Gastrocnemius medialis (tissue), 4 donors: ENCODE results near the gene BMPER. TPM values are rescaled to one million over a fixed set of nuclear protein-coding genes. Genes with fewer than 3 reads are reported as not detected.
A peak's percentile ranks its signal among the peaks of the same experiment; 100 is the strongest.

Experiments used
- ATAC-seq, 2 donors: fragments of 150-250 bp; one replicate each; pipeline ENCODE4 v1.9.1; 2016
- DNase-seq, 2 donors: peaks; one replicate each; pipeline ENCODE4 v3.0.0-alpha.2; 2019
- H3K27ac ChIP-seq, 4 donors: fragments of 200-600 bp; sonication (generic); 1 replicate in 1 of 4; 2 replicates in 3 of 4; pipeline ENCODE4 v1.5.1; 2016 to 2018; ENCODE audit warnings: mild to moderate bottlenecking in 2 of 4, moderate library complexity in 1 of 4
- H3K27me3 ChIP-seq, 3 donors: fragments of 200-600 bp; sonication (generic) in 2 of 3; 1 replicate in 1 of 3; 2 replicates in 2 of 3; pipeline versions ENCODE4 v1.5.1 to v1.6.0; 2016 to 2019; ENCODE audit warnings: mild to moderate bottlenecking in 1 of 3, moderate library complexity in 1 of 3
- H3K36me3 ChIP-seq, 2 donors: fragments of 200-600 bp; sonication (generic) in 1 of 2; one replicate each; pipeline ENCODE4 v1.5.1; 2017 to 2018
- H3K4me1 ChIP-seq, 2 donors: fragments of 200-600 bp; sonication (generic) in 1 of 2; one replicate each; pipeline ENCODE4 v1.5.1; 2016 to 2017; ENCODE audit warnings: mild to moderate bottlenecking in 2 of 2
- H3K4me3 ChIP-seq, 4 donors: fragments of 200-600 bp; sonication (generic) in 3 of 4; 1 replicate in 1 of 4; 2 replicates in 3 of 4; pipeline ENCODE4 v1.5.1; 2016 to 2019; ENCODE audit warnings: mild to moderate bottlenecking in 2 of 4
- H3K9me3 ChIP-seq, 3 donors: fragments of 200-600 bp; sonication (generic) in 2 of 3; 1 replicate in 1 of 3; 2 replicates in 2 of 3; pipeline ENCODE4 v1.5.1; 2016 to 2019
- POLR2A ChIP-seq, 2 donors: fragments of 450-650 bp; IDR thresholded peaks; one replicate each; pipeline ENCODE4 v1.6.1; 2017; ENCODE audit warnings: antibody characterized with exemption in 2 of 2, mild to moderate bottlenecking in 2 of 2, moderate library complexity in 2 of 2
- in situ Hi-C, 4 donors: fragments of 200-750 bp; cut with MboI; loops; one replicate each; pipeline versions ENCODE4 v1.15.0 to v1.8.0; 2017; ENCODE audit warnings: low sequenced_read_pairs in 4 of 4
- intact Hi-C: fragments of 100-400 bp; cut with DNase I; formaldehyde crosslinking; loops from one replicate; pipeline ENCODE4 v1.15.1; 2023; ENCODE audit warnings: low total_unique reads
- total RNA-seq, 4 donors: library from RNA; depleted of rRNA; stranded (reverse); fragments of >200 nt; gene quantifications; one replicate each; pipeline versions ENCODE4 v1.1.0 to v1.2.3, GENCODE V29; 2016
- TF ChIP-seq, protein P1 (sequence below), 5 experiments: fragments of 450-650 bp in 3 of 5; fragments of 200-600 bp in 2 of 5; sonication (generic) in 2 of 5; IDR thresholded peaks in 4 of 5; conservative IDR thresholded peaks in 1 of 5; 1 replicate in 4 of 5; 2 replicates in 1 of 5; pipeline ENCODE4 v1.5.1; 2016 to 2019; ENCODE audit warnings: antibody characterized with exemption in 5 of 5, mild to moderate bottlenecking in 3 of 5, moderate library complexity in 3 of 5

Gene BMPER
- total RNA-seq, 4 donors from 2014 or later: 1.7 to 11.0 (median 4.5) TPM

DNA sequence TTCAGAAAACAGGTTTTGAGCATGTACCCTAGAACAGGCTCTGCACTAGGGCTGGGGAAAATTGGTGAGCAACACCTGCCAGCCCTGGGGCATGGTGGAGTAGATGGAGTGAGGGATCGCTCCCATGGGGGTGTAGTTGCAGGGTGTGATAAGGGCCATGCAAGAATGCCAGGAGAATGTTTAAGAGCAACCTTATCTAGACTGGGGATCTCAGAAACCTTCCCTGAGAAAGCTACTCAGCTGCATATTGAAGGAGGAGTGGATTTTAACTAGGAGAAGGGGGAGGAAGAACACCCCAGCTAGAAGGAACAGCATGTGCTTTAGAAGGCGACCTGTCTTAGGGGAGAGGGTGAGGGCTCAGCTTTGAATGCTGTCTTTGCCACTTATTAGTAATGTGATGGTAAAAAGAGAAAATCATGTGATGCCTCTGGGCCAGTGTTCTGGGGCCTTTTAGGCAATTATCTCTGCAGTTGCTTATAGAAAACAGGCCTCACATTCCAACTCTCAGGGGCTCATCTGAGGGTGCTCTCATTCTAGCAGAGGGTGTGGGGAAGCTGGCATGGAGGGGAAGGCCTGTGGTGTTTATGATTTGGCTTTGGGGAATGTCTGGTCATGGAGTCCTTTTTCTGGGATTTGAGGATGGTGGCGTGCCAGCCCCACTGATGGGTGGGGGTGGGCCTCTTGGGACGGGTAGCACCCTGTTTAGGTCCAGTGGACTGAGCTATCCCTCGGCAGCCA lies 225.4 kb downstream of the BMPER start:
- Histone ChIP-seq H3K4me3 (no peak overlapping the region), H3K27me3 (no peaks in the 10 kb centered on the region), H3K36me3 (no peaks in the 10 kb centered on the region), H3K9me3 (no peaks in the 10 kb centered on the region), H3K4me1 (peaks cover 4 to 8% of the 10 kb centered on the region in 2 donors), H3K27ac (no peak overlapping the region)
- intact Hi-C loops: no loop called here
- no peak for DNase-seq
- TF ChIP-seq, protein P1, sequence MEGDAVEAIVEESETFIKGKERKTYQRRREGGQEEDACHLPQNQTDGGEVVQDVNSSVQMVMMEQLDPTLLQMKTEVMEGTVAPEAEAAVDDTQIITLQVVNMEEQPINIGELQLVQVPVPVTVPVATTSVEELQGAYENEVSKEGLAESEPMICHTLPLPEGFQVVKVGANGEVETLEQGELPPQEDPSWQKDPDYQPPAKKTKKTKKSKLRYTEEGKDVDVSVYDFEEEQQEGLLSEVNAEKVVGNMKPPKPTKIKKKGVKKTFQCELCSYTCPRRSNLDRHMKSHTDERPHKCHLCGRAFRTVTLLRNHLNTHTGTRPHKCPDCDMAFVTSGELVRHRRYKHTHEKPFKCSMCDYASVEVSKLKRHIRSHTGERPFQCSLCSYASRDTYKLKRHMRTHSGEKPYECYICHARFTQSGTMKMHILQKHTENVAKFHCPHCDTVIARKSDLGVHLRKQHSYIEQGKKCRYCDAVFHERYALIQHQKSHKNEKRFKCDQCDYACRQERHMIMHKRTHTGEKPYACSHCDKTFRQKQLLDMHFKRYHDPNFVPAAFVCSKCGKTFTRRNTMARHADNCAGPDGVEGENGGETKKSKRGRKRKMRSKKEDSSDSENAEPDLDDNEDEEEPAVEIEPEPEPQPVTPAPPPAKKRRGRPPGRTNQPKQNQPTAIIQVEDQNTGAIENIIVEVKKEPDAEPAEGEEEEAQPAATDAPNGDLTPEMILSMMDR (IDR thresholded peaks at IDR 0.05 in 4 of 5, conservative IDR thresholded peaks at IDR 0.05 in 1 of 5): no peak
- no peak for TF ChIP-seq POLR2A (IDR thresholded peaks at IDR 0.05)
- ATAC-seq: no peak
- in situ Hi-C loops: loop anchor here in 1 of 4 donors (25.0 kb wide), 1 partner anchor 182 kb away; no protein-coding TSS in a partner anchor

DNA sequence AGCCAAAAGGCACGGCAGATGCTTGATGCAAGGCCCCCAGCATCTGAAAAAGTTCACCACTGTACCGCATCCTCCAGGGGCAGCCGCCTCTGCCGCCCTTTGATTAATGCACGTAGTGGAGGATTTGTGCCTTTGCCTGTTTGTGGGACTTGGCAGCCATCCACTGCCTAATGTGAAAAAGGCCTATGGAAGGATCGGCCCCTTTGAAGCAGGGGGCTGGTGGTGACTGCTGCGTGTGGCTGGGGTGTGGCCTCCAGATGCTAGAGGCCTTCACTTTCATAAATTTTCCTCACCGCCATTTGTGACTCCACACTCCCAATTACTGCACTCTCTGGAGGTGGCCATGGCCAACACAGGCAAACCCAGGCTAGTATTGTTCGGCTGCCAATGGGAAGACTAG lies 226.0 kb downstream of the BMPER start:
- no peaks in the 10 kb centered on the region for H3K27me3 ChIP-seq
- in situ Hi-C loops (loop anchor here in 1 of 4 donors (25.0 kb wide), 1 partner anchor 181 kb away; no protein-coding TSS in a partner anchor), intact Hi-C loops (no loop called here)
- H3K27ac ChIP-seq: no peak overlapping the region
- H3K9me3 ChIP-seq: no peaks in the 10 kb centered on the region
- H3K4me1 ChIP-seq: peaks cover 11 to 14% of the 10 kb centered on the region in 2 donors
- no peak overlapping the region for H3K4me3 ChIP-seq
- ATAC-seq (no peak), DNase-seq (no peak)
- TF ChIP-seq, protein P1 (IDR thresholded peaks at IDR 0.05 in 4 of 5, conservative IDR thresholded peaks at IDR 0.05 in 1 of 5): no peak
- TF ChIP-seq POLR2A (IDR thresholded peaks at IDR 0.05): no peak
- H3K36me3 ChIP-seq: no peaks in the 10 kb centered on the region

DNA sequence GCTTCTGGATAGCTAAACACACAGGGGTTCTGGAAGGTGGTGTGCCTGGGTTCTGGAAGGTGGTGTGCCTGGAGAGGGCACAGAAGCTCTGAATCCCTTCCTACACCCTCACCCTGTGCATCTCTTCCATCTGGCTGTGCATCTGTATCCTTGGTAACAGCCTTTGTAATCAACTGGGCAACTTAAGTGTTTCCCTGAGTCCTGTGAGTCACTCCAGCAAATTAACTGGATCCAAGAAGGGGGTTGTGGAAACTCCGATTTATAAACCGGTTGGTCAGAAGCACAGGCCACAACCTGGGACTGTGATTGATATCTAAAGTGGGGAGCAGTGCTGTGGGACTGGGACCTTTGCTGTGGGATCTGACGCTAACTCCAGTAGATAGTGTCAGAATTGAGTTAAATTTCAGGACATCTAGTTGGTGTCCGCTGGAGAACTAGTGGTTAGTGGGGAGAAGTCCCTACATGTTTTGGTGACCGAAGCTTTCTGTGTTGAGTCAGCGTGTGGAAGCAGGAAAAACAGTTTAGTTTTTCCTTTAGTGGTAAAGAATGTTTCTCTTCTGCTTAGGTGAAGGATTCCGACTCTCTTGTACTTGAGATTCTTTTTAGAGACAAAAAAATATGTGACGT lies 228.1 kb downstream of the BMPER start:
- Histone ChIP-seq H3K4me3 (no peak overlapping the region), H3K27ac (peak overlapping the region in 1 of 4 donors; percentile 3), H3K9me3 (no peaks in the 10 kb centered on the region), H3K27me3 (no peaks in the 10 kb centered on the region), H3K36me3 (no peaks in the 10 kb centered on the region), H3K4me1 (peaks cover 11 to 22% of the 10 kb centered on the region in 2 donors)
- intact Hi-C loops (no loop called here), in situ Hi-C loops (loop anchor here in 1 of 4 donors (25.0 kb wide), 1 partner anchor 179 kb away; no protein-coding TSS in a partner anchor)
- ATAC-seq: no peak
- TF ChIP-seq POLR2A (IDR thresholded peaks at IDR 0.05): no peak
- TF ChIP-seq, protein P1 (IDR thresholded peaks at IDR 0.05 in 4 of 5, conservative IDR thresholded peaks at IDR 0.05 in 1 of 5): no peak
- no peak for DNase-seq

DNA sequence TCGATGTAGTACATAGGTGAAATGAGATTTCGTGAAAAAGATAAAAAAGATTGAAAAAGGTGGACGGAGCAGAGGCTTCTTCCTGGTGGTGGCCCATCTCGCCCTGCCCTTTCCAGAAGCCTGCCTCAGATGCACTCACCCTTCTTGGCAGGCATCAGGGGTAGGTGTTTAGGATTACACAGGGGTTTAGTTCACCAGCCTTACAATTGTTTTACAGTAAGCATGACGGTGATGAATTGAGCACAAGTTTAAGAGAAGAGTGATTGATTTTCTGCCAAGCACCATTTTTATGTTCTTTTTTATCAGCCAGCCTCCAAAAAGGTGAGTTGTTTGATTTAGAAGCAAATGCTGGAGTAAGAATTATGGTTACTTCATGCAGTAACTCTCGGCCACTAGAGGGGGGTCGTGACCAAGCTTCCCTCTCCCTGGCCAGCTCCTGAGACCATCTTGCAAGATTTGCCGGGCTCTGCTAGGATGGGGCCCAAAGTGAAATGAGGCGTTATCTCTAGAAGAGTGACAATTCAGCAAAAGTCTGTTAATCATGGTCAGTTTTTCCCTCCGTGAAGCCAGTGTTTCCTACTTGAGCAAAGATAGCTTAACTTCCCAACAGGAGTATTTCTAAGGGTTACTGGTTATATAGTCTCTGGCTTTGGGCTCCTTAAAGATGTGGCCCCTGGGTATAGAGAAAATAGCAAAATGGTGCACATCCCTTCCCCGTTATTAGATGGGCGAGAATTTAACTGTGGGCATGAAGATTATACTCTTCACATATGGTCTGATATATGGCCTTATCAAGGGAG lies 228.8 kb downstream of the BMPER start:
- H3K27ac ChIP-seq: peak overlapping the region in 1 of 4 donors; percentile 3
- no peaks in the 10 kb centered on the region for H3K36me3 ChIP-seq
- ATAC-seq: peak; percentile 75 to 87
- no peak overlapping the region for H3K4me3 ChIP-seq
- TF ChIP-seq, protein P1 (IDR thresholded peaks at IDR 0.05 in 4 of 5, conservative IDR thresholded peaks at IDR 0.05 in 1 of 5): peak; percentile 76 to 82 (median 78)
- no peak for TF ChIP-seq POLR2A (IDR thresholded peaks at IDR 0.05)
- H3K9me3 ChIP-seq: no peaks in the 10 kb centered on the region
- DNase-seq: peak; percentile 63 to 72
- in situ Hi-C loops (loop anchor here in 1 of 4 donors (25.0 kb wide), 1 partner anchor 178 kb away; no protein-coding TSS in a partner anchor), intact Hi-C loops (loop anchor here (1.0 kb wide), 1 partner anchor 32 kb away; no protein-coding TSS in a partner anchor)
- H3K27me3 ChIP-seq: no peaks in the 10 kb centered on the region
- H3K4me1 ChIP-seq: peaks cover 11 to 22% of the 10 kb centered on the region in 2 donors
